Calu3 (cell line): ENCODE measurements around the gene CFAP69. TPM values are rescaled to one million over a fixed set of nuclear protein-coding genes. Genes with fewer than 3 reads are reported as not detected.

ENCODE experiments used
- BruUV-seq: library from RNA; stranded (reverse); fragments of 400-500 nt; replicated peaks from 2 replicates; lab custom pipeline; 2021; lab: Mats Ljungman, UMichigan
- CTCF ChIA-PET: fragments of 300-600 bp; sonication (Branson Sonifier 250); formaldehyde crosslinking; loops from one replicate; lab custom pipeline; 2022; ENCODE audit warnings: antibody characterized with exemption; lab: Charles Lee
- DNase-seq: peaks from one replicate; pipeline ENCODE4 v3.0.0; 2022
- H3K27ac Mint-ChIP-seq: one replicate; pipeline ENCODE4 v1.8.0; 2022; ENCODE audit warnings: mixed read lengths; ENCODE audit not compliant: unreplicated experiment
- H3K27me3 Mint-ChIP-seq: one replicate; pipeline ENCODE4 v1.8.0; 2022; ENCODE audit warnings: mixed read lengths; ENCODE audit not compliant: unreplicated experiment
- H3K36me3 Mint-ChIP-seq: one replicate; pipeline ENCODE4 v1.8.0; 2022; ENCODE audit warnings: mild to moderate bottlenecking, moderate library complexity, mixed read lengths; ENCODE audit not compliant: insufficient read depth, unreplicated experiment
- H3K4me1 Mint-ChIP-seq: one replicate; pipeline ENCODE4 v1.8.0; 2022; ENCODE audit warnings: mild to moderate bottlenecking, low read depth, mixed read lengths; ENCODE audit not compliant: unreplicated experiment
- H3K4me3 Mint-ChIP-seq: one replicate; pipeline ENCODE4 v1.8.0; 2022; ENCODE audit warnings: mild to moderate bottlenecking, low read depth, moderate library complexity, mixed read lengths; ENCODE audit not compliant: unreplicated experiment
- H3K9me3 Mint-ChIP-seq: one replicate; pipeline ENCODE4 v1.8.0; 2022; ENCODE audit warnings: low read depth, mixed read lengths; ENCODE audit not compliant: unreplicated experiment
- intact Hi-C: fragments of 100-400 bp; cut with micrococcal nuclease; formaldehyde crosslinking; loops from one replicate; pipeline ENCODE4 v1.10.0; 2022; ENCODE audit not compliant: unreplicated experiment
- total RNA-seq: library from RNA; stranded (reverse); gene quantifications from 2 replicates; pipeline ENCODE4 v1.2.3, GENCODE V29; 2022
- TF ChIP-seq, protein P1 (sequence below): fragments of 200-600 bp; IDR thresholded peaks from one replicate; pipeline ENCODE4 v1.8.0; 2022; ENCODE audit warnings: antibody characterized with exemption; ENCODE audit not compliant: unreplicated experiment

The CFAP69 gene
- total RNA-seq, 1 experiment from 2014 or later = 3.4 TPM

DNA sequence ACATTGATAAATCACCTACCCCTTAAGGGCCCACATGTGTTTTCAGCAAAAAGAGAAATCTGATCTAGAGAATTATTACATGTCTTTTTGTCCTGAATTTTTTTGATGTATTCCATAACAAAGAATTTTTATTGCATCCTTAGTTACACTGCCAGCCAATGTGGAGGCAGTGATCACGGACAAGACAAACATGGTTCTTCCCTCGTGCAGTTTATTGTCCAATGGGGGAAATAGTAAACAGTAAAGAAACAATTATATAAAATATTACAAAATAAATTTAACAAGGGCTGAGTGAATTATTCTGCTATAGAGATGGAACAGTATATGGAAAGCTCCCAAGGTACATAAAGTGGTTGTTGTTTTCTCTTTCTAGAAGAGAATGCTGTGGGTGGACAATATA lies 31.5 kb upstream of the CFAP69 start:
- H3K9me3 Mint-ChIP-seq = no peaks in the 10 kb centered on the region

DNA sequence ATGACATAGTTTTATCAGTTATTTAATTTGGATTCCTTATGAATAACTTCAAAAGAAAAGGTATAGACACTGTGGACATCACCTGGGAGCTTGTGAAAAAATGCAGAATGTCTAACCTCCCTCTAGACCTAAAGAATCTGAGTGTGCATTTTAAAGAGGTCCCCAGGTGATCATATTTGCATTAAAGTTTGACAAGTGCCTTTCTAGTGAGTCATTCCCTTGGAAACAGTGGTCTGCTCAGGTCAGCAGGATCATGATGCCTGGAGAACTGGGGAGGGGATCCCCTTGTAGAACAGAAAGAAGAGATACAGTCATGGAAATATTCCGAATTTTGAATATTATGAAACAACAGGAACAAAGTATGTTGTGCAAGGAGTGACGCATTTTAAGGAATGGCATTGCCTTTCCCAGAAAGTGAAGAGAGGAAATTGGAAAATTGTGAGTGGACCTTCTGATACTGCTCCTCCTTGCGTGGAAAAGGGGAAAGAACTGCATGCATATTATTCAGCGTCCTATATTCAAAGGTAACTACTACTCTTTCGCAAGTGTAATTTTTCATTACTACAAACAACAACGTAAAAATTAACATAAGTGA lies 28.8 kb upstream of the CFAP69 start:
- BruUV-seq = no TSS peak
- CTCF ChIA-PET = no interaction called here

More for the DNA sequence above, 31.5 kb upstream of the CFAP69 start:
- Mint-ChIP-seq H3K27me3 (no peaks in the 10 kb centered on the region), H3K27ac (no peak overlapping the region), H3K4me1 (peaks cover 8% of the 10 kb centered on the region), H3K4me3 (no peak overlapping the region), H3K36me3 (peaks cover 5% of the 10 kb centered on the region)
- intact Hi-C loops = loop anchor here (2.0 to 5.0 kb wide), 4 partner anchors 15 to 59 kb away; partner anchors contain the start of gene STEAP1
- TF ChIP-seq, protein P1, sequence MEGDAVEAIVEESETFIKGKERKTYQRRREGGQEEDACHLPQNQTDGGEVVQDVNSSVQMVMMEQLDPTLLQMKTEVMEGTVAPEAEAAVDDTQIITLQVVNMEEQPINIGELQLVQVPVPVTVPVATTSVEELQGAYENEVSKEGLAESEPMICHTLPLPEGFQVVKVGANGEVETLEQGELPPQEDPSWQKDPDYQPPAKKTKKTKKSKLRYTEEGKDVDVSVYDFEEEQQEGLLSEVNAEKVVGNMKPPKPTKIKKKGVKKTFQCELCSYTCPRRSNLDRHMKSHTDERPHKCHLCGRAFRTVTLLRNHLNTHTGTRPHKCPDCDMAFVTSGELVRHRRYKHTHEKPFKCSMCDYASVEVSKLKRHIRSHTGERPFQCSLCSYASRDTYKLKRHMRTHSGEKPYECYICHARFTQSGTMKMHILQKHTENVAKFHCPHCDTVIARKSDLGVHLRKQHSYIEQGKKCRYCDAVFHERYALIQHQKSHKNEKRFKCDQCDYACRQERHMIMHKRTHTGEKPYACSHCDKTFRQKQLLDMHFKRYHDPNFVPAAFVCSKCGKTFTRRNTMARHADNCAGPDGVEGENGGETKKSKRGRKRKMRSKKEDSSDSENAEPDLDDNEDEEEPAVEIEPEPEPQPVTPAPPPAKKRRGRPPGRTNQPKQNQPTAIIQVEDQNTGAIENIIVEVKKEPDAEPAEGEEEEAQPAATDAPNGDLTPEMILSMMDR = no peak
- CTCF ChIA-PET = interaction anchor here (0.9 to 2.1 kb wide), 2 partner anchors 41 to 170 kb away, joined by 3 to 6 read pairs; no protein-coding TSS in a partner anchor
- BruUV-seq = no TSS peak
- no peak for DNase-seq

DNA sequence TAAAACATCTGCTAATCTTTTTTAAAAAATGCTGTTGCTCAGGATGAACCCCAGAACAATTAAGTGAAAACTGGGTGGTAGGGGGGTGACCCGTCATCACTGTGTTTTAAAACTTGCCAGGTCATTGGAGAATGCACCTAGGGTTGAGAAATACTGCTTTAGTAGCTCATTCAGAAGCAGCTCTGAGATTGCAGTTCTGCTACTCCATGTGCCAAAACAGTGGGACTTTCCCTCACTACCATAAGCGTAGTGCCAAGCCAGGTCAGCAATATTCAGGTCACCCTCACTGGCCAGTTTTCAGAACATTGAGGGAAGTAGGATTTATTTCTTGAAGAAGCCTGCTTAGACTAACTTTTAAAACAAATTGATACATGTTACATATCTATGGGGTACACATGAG lies 28.2 kb upstream of the CFAP69 start:
- BruUV-seq = no TSS peak
- Mint-ChIP-seq H3K27me3 (no peaks in the 10 kb centered on the region), H3K4me3 (no peak overlapping the region), H3K4me1 (peaks cover 20% of the 10 kb centered on the region), H3K36me3 (peaks cover 5% of the 10 kb centered on the region), H3K27ac (no peak overlapping the region), H3K9me3 (no peaks in the 10 kb centered on the region)
- no peak for DNase-seq
- TF ChIP-seq, protein P1 = no peak
- intact Hi-C loops = no loop called here
- CTCF ChIA-PET = no interaction called here

More for the DNA sequence above, 28.8 kb upstream of the CFAP69 start:
- Mint-ChIP-seq H3K36me3 (peaks cover 5% of the 10 kb centered on the region), H3K9me3 (no peaks in the 10 kb centered on the region), H3K27me3 (no peaks in the 10 kb centered on the region), H3K4me1 (peaks cover 20% of the 10 kb centered on the region), H3K4me3 (no peak overlapping the region), H3K27ac (no peak overlapping the region)
- intact Hi-C loops = no loop called here
- no peak for DNase-seq
- TF ChIP-seq, protein P1 = no peak

DNA sequence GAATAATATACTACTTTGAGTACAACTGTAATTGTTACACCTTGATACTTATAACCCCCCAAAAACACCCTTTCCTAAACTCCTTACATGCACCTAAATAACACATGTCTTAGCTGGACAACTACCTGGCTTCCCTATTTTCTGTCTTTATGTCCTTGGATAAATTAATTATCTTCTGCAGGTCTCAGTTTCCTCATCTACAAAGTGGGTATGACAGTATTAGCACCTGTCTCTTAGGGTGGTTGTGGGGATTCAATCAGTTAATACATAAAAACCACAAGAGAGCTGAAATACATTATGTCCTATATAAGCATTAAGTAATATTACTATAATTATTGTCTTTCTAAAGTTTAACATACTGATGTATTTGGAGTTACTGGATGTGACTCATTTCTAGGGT lies 22.6 kb upstream of the CFAP69 start:
- TF ChIP-seq, protein P1 = no peak
- CTCF ChIA-PET = no interaction called here
- no peak overlapping the region for H3K27ac Mint-ChIP-seq
- no peaks in the 10 kb centered on the region for H3K9me3 Mint-ChIP-seq
- intact Hi-C loops = no loop called here
- H3K36me3 Mint-ChIP-seq = peaks cover 5% of the 10 kb centered on the region
- H3K4me1 Mint-ChIP-seq = peaks cover 23% of the 10 kb centered on the region
- no peak overlapping the region for H3K4me3 Mint-ChIP-seq
- no peak for DNase-seq
- BruUV-seq = no TSS peak
- no peaks in the 10 kb centered on the region for H3K27me3 Mint-ChIP-seq
